ENCODE measurements around the gene PRKCH.
"Not testable (repeated sequence)": the region's sequence is repeated elsewhere in the genome, so short reads cannot be mapped to it uniquely, and the experiment has no call there.

Gene PRKCH

GRCh38 chr14:61460063-61460462 is 138.7 kb downstream of the PRKCH start:
- no peak for DNase-seq (ENCODE audit: low read depth)

GRCh38 chr14:61460718-61461611 is 139.6 kb downstream of the PRKCH start:
- no peak for DNase-seq (ENCODE audit: low read depth)

DNA sequence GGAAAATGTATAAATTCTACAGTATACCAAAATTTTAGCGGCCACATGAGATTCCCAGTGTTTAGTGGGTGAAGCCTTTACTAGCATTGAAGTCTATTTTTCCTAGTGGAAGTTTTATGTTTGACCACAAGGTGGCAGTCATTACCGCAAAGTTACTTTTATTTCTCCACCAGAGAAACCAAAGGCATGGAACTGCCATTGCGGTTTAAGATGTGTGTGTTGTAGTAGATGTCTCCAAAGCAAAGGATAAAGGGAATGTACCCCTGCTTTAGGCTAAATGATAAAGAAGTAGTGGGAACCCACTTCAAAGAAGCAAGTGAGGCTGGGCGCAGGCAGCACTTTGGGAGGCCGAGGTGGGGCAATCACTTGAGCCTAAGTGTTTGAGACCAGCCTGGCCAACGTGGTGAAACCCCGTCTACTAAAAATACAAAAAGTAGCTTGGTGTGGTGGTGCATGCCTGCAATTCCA is 140.5 kb downstream of the PRKCH start:
- DNase-seq (ENCODE audit: low read depth): no peak

DNA sequence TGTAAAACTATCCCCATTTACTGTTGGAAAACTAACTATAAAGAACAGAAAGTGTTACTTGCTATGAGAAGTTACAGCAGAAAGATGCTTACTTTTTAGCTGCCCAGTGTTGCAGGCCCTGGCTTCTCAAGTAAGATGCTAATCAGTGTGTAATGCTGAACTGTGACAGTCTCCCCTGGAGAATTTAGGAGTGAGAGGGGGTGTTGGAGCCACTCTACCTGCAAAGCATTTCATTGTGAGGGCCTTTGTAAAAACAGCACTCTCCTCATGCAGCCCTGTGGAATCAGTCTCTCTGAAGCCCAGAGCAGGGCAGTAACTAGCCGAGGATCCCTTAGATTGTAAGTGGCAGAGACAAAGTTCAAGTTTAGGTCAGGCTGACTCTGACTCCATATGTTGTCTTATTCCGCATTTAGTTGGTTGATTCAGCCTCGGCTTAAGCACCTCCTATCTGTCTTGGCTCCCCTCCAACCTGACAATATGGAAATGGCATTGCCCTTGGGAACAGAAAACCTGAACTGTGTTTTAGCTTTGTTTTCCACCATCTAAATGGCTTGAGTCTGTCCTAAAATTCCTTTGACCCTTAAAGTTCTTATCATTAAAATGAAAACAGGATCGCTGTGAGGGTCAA is 141.3 kb downstream of the PRKCH start:
- DNase-seq (ENCODE audit: low read depth): no peak

GRCh38 chr14:61463664-61464285 is 142.4 kb downstream of the PRKCH start:
- no peak for DNase-seq (ENCODE audit: low read depth)

DNA sequence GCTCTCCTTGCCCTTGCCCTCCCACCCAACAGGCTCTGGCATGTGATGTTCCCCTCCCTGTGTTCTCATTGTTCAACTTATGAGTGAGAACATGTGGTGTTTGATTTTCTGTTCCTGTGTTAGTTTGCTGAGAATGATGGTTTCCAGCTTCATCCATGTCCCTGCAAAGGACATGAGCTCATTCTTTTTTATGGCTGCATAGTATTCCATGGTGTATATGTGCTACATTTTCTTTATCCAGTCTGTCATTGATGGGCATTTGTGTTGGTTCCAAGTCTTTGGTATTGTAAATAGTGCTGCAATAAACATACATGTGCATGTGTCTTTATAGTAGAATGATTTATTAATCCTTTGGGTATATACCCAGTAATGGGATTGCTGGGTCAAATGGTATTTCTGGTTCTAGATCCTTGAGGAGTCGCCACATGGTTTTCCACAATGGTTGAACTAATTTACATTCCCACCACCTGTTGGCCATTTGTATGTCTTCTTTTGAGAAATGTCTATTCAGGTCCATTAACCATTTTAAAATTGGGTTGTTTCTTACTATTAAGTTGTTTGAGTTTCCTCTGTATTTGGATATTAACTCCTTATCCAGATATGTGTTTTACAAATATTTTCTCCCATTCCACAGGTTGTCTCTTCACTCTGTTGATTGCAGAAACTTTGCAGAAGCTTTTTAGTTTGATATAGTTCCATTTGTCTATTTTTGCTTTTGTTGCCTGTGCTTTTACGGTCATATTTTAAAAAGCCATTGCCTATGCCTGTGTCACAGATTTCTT is 143.4 kb downstream of the PRKCH start:
- DNase-seq (ENCODE audit: low read depth): not testable (repeated sequence)

DNA sequence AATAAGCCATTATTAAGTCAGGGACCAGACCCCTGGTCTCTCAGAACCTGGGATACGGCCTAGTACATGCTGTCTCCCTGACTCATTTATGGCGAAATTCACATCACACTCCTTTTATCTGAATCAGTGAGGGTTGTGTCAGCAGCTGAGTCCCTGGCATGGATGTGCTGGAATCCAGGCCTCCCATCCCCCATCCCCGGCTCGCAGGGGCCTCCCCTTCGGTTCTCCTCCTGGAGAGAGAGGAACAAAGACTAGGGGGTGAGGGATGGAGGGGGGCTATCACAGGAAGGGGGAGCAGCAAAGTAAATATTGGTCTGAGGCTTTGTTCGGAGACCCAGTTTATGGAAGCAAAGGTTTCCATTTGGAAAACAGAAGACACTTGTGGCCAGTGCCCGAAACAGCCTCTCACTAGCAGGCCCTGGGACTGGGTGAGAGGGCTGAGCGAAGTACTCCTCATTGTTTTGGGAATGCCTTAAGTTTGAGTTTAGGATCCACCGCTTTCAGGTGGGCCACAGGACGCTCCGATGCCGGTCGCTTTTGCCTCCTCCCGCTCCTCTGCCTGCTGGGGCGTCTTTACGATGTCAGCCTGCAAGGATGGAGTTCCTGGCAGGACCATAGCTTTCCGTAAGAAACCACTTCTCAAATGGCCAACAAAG is 145.0 kb downstream of the PRKCH start:
- no peak for DNase-seq (ENCODE audit: low read depth)

- DNase-seq (ENCODE audit: low read depth): no peak
Measured at GRCh38 chr14:61466905-61467280, 145.5 kb downstream of the PRKCH start.

DNA sequence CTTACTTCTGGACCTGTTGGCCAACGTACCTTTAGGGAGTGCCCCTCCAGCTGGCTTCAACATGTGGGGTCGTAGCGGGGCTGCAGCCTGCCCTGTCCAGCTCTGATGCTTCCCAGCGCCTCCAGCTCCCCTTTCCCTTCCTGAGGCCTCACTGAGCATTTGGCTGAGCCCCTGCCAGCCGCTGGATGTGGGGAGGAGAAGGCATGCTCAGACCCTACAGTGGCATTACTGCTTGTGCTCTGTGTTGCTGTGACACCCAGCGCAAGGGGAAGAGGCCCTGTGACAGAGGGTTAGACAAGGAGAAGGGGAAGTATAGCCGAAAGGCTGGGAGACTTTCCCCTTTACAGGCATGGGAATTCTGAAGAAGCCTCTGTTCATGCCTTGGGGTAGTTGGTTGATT is 145.9 kb downstream of the PRKCH start:
- no peak for DNase-seq (ENCODE audit: low read depth)

DNA sequence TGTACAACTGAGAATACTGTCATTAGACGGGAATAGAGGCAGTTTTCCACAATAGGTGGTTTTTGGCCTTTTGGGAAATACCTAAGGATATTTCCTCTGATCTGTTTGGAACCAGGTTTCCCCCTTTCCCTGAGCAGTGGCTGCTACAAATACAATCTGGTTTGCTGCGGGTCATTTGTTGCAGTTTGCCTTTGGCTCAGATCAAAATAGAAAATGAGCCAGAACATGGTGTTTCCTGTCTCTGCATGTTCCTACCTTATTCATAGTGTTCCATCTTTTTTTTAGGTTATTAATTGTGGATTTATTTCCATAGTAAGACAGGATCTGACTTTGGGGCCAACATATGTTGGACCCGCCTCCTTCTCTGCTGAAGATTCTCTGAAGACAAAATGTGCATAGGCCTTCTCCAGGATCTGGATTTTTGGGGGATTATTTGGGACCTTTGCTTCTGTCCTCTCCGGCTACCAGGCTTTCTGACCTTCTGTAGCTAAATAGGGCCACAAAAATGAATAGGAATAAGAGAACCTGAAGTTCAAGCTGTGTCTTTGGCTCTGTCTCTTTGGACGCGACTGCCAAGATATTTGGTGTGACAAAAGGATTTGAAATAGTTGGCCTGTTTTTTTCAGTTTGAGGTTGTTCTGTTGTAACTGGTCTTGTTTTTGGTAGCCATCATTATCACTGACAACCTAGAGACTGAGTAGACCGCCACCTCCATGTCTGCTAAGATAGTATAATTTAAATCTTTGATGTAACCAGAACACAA is 146.9 kb downstream of the PRKCH start:
- no peak for DNase-seq (ENCODE audit: low read depth)

GRCh38 chr14:61469781-61470180 is 148.4 kb downstream of the PRKCH start:
- no peak for DNase-seq (ENCODE audit: low read depth)

DNA sequence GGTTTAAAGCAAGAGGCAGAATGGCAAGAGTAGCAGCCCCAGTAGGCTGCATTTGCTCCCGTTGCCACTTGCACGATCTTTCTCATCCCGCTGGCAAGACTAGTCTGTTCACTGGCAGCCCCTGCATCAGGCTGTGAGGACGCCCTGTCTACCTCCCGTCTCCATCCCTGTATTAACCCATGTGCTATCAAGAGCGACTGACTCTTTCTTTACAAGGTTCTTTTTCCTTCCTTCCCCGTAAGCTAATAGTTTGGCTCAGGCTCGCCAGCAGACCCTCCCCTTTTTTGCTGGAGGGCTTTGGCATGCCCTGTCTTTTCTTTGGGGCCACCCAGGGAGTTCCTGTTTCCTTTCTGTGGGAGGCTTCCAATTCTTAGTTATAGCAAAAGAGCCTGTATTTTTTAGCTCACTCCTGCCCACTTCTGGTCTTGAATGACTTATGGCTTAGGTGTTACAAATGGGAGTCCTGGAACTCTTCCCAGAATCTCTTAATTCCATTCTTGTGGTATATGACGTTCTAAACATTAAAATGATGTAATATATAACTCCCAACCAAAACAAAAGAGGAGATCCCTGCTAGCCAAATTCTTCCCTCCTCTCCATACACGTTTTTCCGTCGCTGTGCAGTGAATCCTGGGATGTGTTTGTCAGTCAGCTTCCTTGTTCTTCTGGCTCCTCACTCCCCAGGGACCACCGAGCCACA is 149.0 kb downstream of the PRKCH start:
- no peak for DNase-seq (ENCODE audit: low read depth)

GRCh38 chr14:61470961-61471293 is 149.5 kb downstream of the PRKCH start:
- no peak for DNase-seq (ENCODE audit: low read depth)

DNA sequence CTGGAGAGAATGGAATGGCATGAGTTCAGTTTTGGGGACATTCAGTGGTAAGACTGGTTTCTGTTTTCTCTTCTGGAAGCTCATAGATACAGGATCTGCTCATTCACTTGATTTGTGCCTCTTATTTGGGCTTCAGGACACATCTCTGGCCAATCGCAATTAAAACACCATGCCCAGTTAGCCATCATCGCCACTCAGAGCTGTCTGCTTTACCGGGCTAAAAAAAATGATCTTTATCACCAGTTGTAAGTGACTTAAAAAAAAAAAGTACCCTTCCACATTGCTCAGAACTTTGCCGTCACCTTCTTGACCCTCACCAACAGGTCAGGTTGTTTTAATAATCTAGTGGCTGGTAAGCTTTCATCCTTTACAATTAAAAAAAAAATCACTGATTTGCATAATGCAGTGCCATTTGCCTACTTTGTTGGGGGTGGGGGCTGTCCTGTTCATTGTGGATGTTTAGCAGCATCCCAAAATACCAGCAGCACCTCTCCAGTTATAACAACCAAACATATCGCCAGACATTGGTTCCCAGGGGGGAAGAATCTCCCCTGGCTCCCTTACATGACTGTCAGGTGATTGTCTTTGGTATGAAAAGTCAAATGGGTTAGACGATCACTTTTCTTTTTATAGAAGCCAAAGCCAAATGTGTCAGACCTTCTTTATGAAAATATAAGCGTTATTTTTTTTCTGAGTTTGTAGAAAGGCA is 150.1 kb downstream of the PRKCH start:
- DNase-seq (ENCODE audit: low read depth): no peak

GRCh38 chr14:61472011-61472672 is 150.8 kb downstream of the PRKCH start:
- no peak for DNase-seq (ENCODE audit: low read depth)

DNA sequence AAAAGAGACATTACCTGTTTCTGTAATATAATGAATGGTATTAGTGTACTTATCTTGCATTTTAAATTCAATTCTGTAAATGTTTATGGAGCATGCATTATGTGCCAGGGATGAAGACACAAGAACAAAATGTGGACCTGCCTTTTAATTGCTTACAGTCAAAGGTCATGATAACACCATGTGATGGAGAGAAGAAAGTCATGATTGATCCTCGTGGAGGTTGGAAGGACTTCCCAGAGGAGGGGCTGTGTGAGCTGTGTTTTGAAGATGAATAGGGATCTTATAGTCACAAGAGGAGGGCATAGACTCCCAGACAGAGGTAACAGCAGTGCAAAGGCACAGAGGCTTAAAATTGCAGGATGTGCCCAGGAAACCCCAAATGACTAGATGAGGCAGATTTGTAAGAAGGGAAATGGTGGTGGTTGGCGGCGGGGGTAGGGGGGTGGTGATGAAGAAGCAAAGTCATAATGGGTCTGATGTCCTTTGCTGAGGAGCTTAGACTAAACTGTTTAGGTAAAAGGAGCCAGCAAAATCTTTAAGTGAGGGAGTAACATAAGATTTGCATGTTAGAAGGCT is 151.5 kb downstream of the PRKCH start:
- DNase-seq (ENCODE audit: low read depth): peak; percentile 47

DNA sequence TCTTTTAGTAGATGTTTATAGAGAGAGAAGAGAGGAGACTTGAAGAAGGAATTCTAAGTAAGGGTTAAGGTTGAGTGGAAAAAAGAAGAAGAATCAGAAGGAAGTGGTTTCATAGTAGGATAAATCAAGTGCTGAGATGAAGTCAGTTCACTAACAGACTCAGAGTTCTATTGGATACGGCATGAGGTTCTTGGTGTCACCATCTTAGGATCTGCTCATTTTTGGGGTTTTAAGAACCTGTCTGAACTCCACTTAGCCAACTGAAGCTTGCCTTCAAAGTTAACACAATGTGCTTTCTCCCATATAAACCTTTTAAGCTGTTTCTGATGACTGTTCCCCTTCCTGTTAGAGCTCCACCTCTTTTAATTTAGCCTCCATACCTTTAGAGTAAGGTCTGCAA is 152.6 kb downstream of the PRKCH start:
- no peak for DNase-seq (ENCODE audit: low read depth)

DNA sequence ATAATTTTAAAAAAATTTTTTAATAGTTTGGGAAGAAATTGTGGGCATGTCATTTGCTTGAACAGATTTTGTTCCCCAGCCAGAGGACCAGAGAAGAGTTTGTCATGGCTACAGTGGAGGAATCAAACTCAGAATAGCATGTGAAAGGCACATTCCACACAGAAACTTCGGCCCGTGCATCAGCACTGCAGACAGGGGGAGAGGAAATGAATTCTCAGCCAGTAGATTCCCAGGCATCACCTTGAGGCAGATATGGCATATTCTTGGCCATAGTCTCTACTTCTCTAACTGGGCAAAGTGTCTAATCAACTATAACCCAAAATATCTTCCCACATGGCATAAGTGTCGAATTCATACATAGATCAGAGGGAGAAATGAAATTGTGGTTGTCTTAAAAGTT is 153.3 kb downstream of the PRKCH start:
- no peak for DNase-seq (ENCODE audit: low read depth)

DNA sequence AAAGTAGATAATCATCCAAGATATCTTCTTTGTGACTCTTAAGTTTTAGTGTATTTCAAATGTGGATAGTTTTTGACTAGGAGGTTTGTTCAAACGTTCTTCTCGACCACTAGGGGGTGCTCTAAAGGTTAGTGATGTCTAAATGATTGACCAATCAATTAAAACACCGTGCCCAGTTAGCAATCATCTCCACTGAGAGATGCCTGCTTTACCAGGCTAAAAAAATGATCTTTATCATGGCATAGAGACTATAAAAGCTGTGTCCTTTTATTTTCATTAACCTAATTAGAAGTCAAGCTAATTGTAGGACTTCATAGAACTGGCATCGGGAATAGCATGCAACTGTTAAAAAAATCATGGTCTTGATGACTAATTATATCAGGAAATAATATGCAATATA is 153.9 kb downstream of the PRKCH start:
- DNase-seq (ENCODE audit: low read depth): no peak
